Esophagus muscularis mucosa (tissue), 4 donors: ENCODE data around the gene TECTB. TPM values are rescaled to one million over a fixed set of nuclear protein-coding genes. Genes with fewer than 3 reads are reported as not detected.

Experiments used
- DNase-seq: peaks from one replicate; pipeline ENCODE4 v3.0.0-alpha.2; 2017; ENCODE audit errors: extremely low spot score
- H3K27ac ChIP-seq, 4 donors: fragments of 200-600 bp; sonication (generic); replicated peaks in 1 of 4; 1 replicate in 3 of 4; 2 replicates in 1 of 4; pipeline ENCODE4 v1.5.1; 2016 to 2019; ENCODE audit warnings: mild to moderate bottlenecking in 1 of 4
- H3K27me3 ChIP-seq, 4 donors: fragments of 200-600 bp; sonication (generic); one replicate each; pipeline versions ENCODE4 v1.5.1 to v1.6.0; 2016 to 2019
- H3K36me3 ChIP-seq, 4 donors: fragments of 200-600 bp; sonication (generic); one replicate each; pipeline ENCODE4 v1.5.1; 2016 to 2019
- H3K4me1 ChIP-seq, 4 donors: fragments of 200-600 bp; sonication (generic); one replicate each; pipeline ENCODE4 v1.5.1; 2016 to 2019
- H3K4me3 ChIP-seq, 4 donors: fragments of 200-600 bp; sonication (generic); 1 replicate in 2 of 4; 2 replicates in 2 of 4; pipeline ENCODE4 v1.5.1; 2016 to 2019; ENCODE audit warnings: mild to moderate bottlenecking in 4 of 4, moderate library complexity in 1 of 4
- H3K9me3 ChIP-seq, 4 donors: fragments of 200-600 bp; sonication (generic); 1 replicate in 3 of 4; 2 replicates in 1 of 4; pipeline ENCODE4 v1.5.1; 2016 to 2019
- CTCF ChIP-seq, 3 experiments: fragments of 200-600 bp in 2 of 3; fragments of 450-650 bp in 1 of 3; sonication (generic) in 2 of 3; IDR thresholded peaks; one replicate each; pipeline ENCODE4 v1.5.1; 2017 to 2019; ENCODE audit warnings: antibody characterized with exemption in 3 of 3, mild to moderate bottlenecking in 2 of 3, moderate library complexity in 1 of 3
- EP300 ChIP-seq: sonication (generic); formaldehyde crosslinking; IDR thresholded peaks from one replicate; pipeline ENCODE4 v1.6.1; 2017; ENCODE audit warnings: antibody characterized with exemption
- POLR2A ChIP-seq: fragments of 450-650 bp; IDR thresholded peaks from one replicate; pipeline ENCODE4 v1.6.1; 2017; ENCODE audit warnings: antibody characterized with exemption, moderate library complexity, mild to moderate bottlenecking, low read depth
- POLR2AphosphoS5 ChIP-seq, 2 donors: sonication (generic); formaldehyde crosslinking; IDR thresholded peaks; one replicate each; pipeline ENCODE4 v1.6.1; 2017; ENCODE audit warnings: antibody characterized with exemption in 2 of 2
- WGBS: methylation state at CpG from one replicate; pipeline ENCODE4 v1.1.5; 2018; 5-methylcytosine and 5-hydroxymethylcytosine counted together
- intact Hi-C: fragments of 100-400 bp; cut with DNase I; formaldehyde crosslinking; loops from one replicate; pipeline ENCODE4 v1.15.1; 2023
- total RNA-seq, 4 donors: library from RNA; depleted of rRNA; stranded (reverse); fragments of >200 nt; gene quantifications; one replicate each; pipeline versions ENCODE4 v1.1.0 to v1.2.1, GENCODE V29; 2016

TECTB gene
- total RNA-seq, 4 donors from 2014 or later: 0.06 TPM; not detected in 3

GRCh38 chr10:112336556-112337201 lies 53.5 kb downstream of the TECTB start:
- no peak for DNase-seq
- Histone ChIP-seq H3K4me1 (no peaks in the 10 kb centered on the region), H3K4me3 (no peak overlapping the region), H3K36me3 (no peaks in the 10 kb centered on the region), H3K27me3 (no peaks in the 10 kb centered on the region), H3K9me3 (no peaks in the 10 kb centered on the region), H3K27ac (no peak overlapping the region)
- intact Hi-C loops: no loop called here
- 81% methylated on average over 5 of the region's 5 CpGs for WGBS
- TF ChIP-seq POLR2A (no peak), CTCF (IDR thresholded peaks at IDR 0.05) (no peak), EP300 (no peak), POLR2AphosphoS5 (IDR thresholded peaks at IDR 0.05) (no peak)

GRCh38 chr10:112338957-112339356 lies 55.8 kb downstream of the TECTB start:
- no peak overlapping the region for H3K27ac ChIP-seq
- intact Hi-C loops: no loop called here
- TF ChIP-seq CTCF (IDR thresholded peaks at IDR 0.05) (no peak), POLR2A (no peak), POLR2AphosphoS5 (IDR thresholded peaks at IDR 0.05) (no peak), EP300 (no peak)

GRCh38 chr10:112340601-112341000 lies 57.4 kb downstream of the TECTB start:
- no peak for DNase-seq
- 93% methylated on average over 2 of the region's 2 CpGs for WGBS
- Histone ChIP-seq H3K36me3 (no peaks in the 10 kb centered on the region), H3K4me1 (no peaks in the 10 kb centered on the region), H3K27ac (no peak overlapping the region), H3K9me3 (no peaks in the 10 kb centered on the region), H3K4me3 (no peak overlapping the region), H3K27me3 (no peaks in the 10 kb centered on the region)
- intact Hi-C loops: no loop called here
- TF ChIP-seq CTCF (IDR thresholded peaks at IDR 0.05) (no peak), POLR2AphosphoS5 (IDR thresholded peaks at IDR 0.05) (no peak), EP300 (no peak), POLR2A (no peak)

More at GRCh38 chr10:112338957-112339356, 55.8 kb downstream of the TECTB start:
- Histone ChIP-seq H3K4me1 (no peaks in the 10 kb centered on the region), H3K27me3 (no peaks in the 10 kb centered on the region), H3K9me3 (no peaks in the 10 kb centered on the region), H3K36me3 (no peaks in the 10 kb centered on the region), H3K4me3 (no peak overlapping the region)
- DNase-seq: no peak
- WGBS: 84% methylated on average over 3 of the region's 3 CpGs

GRCh38 chr10:112343056-112343806 lies 60.0 kb downstream of the TECTB start:
- Histone ChIP-seq H3K27me3 (no peaks in the 10 kb centered on the region), H3K36me3 (no peaks in the 10 kb centered on the region)
- TF ChIP-seq POLR2A: no peak
- TF ChIP-seq CTCF (IDR thresholded peaks at IDR 0.05): no peak
- no peak for TF ChIP-seq POLR2AphosphoS5 (IDR thresholded peaks at IDR 0.05)
- no peak for TF ChIP-seq EP300

More at GRCh38 chr10:112343056-112343806, 60.0 kb downstream of the TECTB start:
- no peak for DNase-seq
- intact Hi-C loops: no loop called here
- Histone ChIP-seq H3K4me1 (no peaks in the 10 kb centered on the region), H3K4me3 (no peak overlapping the region), H3K27ac (no peak overlapping the region), H3K9me3 (peaks cover 0 to 3% (median 0%) of the 10 kb centered on the region in 4 donors)
- 38% methylated on average over 5 of the region's 5 CpGs for WGBS
